Esophagus (tissue), 2 donors: Measurements from ENCODE around the gene ZSWIM3. TPM values are rescaled to one million over a fixed set of nuclear protein-coding genes. Genes with fewer than 3 reads are reported as not detected.

Source experiments
- H3K27ac ChIP-seq, 2 donors: one replicate each; pipeline ENCODE4 v1.5.1; 2013; ENCODE audit warnings: low read depth in 2 of 2, mild to moderate bottlenecking in 2 of 2, inconsistent platforms in 1 of 2, low read length in 1 of 2, moderate library complexity in 1 of 2
- H3K27me3 ChIP-seq, 2 donors: one replicate each; pipeline ENCODE4 v1.6.1; 2013; ENCODE audit warnings: low read length in 2 of 2, control low read depth in 1 of 2, mild to moderate bottlenecking in 1 of 2; ENCODE audit not compliant: insufficient read depth in 2 of 2, control insufficient read depth in 1 of 2
- H3K36me3 ChIP-seq, 2 donors: one replicate each; pipeline ENCODE4 v1.6.1; 2013; ENCODE audit warnings: low read length in 1 of 2; ENCODE audit not compliant: control insufficient read depth in 2 of 2, insufficient read depth in 2 of 2
- H3K4me1 ChIP-seq, 2 donors: one replicate each; pipeline ENCODE4 v1.6.1; 2013; ENCODE audit warnings: low read length in 1 of 2; ENCODE audit not compliant: control insufficient read depth in 2 of 2, insufficient read depth in 2 of 2
- H3K4me3 ChIP-seq, 2 donors: one replicate each; pipeline ENCODE4 v1.5.1; 2013; ENCODE audit warnings: low read length in 2 of 2, mild to moderate bottlenecking in 2 of 2, low read depth in 1 of 2, moderate library complexity in 1 of 2
- H3K9me3 ChIP-seq, 2 donors: one replicate each; pipeline ENCODE4 v1.6.1; 2013; ENCODE audit warnings: mild to moderate bottlenecking in 2 of 2, low read depth in 1 of 2, low read length in 1 of 2, moderate library complexity in 1 of 2; ENCODE audit not compliant: control insufficient read depth in 2 of 2, insufficient read depth in 1 of 2
- WGBS, 2 donors: extraction: QIAGEN DNeasy Blood & Tissue Kit; methylation state at CpG; one replicate each; pipeline ENCODE4 v1.1.7; 2013; 5-methylcytosine and 5-hydroxymethylcytosine counted together
- polyA plus RNA-seq, 2 donors: library from polyadenylated mRNA; stranded (reverse); fragments of 200-250 nt; gene quantifications; one replicate each; pipeline ENCODE4 v1.2.3, GENCODE V29; 2013
- donor health status: healthy with polysubstance abuse.
- donor health status: Bipolar disorder and iron deficiency.

ZSWIM3 gene
- polyA plus RNA-seq, 2 donors = 1.1 to 1.5 TPM

- H3K36me3 ChIP-seq = peaks cover 3 to 7% of the 10 kb centered on the region in 2 donors
- H3K9me3 ChIP-seq = no peaks in the 10 kb centered on the region
- 87 to 89% methylated on average over 8 of the region's 8 CpGs for WGBS, 2 donors
- H3K27ac ChIP-seq = no peak overlapping the region
- H3K4me3 ChIP-seq = no peak overlapping the region
- H3K4me1 ChIP-seq = no peaks in the 10 kb centered on the region
- H3K27me3 ChIP-seq = no peaks in the 10 kb centered on the region
Measured at GRCh38 chr20:45905505-45906079, 48.2 kb downstream of the ZSWIM3 start.

GRCh38 chr20:45907219-45907948 is 50.0 kb downstream of the ZSWIM3 start:
- peaks cover 8 to 11% of the 10 kb centered on the region in 2 donors for H3K4me1 ChIP-seq
- H3K4me3 ChIP-seq = no peak overlapping the region
- H3K27me3 ChIP-seq = no peaks in the 10 kb centered on the region
- no peak overlapping the region for H3K27ac ChIP-seq
- H3K9me3 ChIP-seq = no peaks in the 10 kb centered on the region
- H3K36me3 ChIP-seq = peaks cover 1 to 7% of the 10 kb centered on the region in 2 donors
- 92 to 95% methylated on average over 17 of the region's 17 CpGs for WGBS, 2 donors

GRCh38 chr20:45908084-45908483 is 50.7 kb downstream of the ZSWIM3 start:
- no peak overlapping the region for H3K27ac ChIP-seq
- H3K36me3 ChIP-seq = peaks cover 0 to 7% of the 10 kb centered on the region in 2 donors
- no peak overlapping the region for H3K4me3 ChIP-seq
- H3K9me3 ChIP-seq = no peaks in the 10 kb centered on the region
- peaks cover 10 to 11% of the 10 kb centered on the region in 2 donors for H3K4me1 ChIP-seq
- WGBS, 2 donors = 90 to 96% methylated on average over 2 of the region's 2 CpGs
- no peaks in the 10 kb centered on the region for H3K27me3 ChIP-seq

GRCh38 chr20:45909336-45909808 is 52.0 kb downstream of the ZSWIM3 start:
- H3K9me3 ChIP-seq = no peaks in the 10 kb centered on the region
- H3K27me3 ChIP-seq = no peaks in the 10 kb centered on the region
- H3K36me3 ChIP-seq = peaks cover 0 to 7% of the 10 kb centered on the region in 2 donors
- WGBS, 2 donors = 88 to 91% methylated on average over 12 of the region's 12 CpGs
- no peak overlapping the region for H3K4me3 ChIP-seq
- no peak overlapping the region for H3K27ac ChIP-seq
- peaks cover 10 to 11% of the 10 kb centered on the region in 2 donors for H3K4me1 ChIP-seq

- 79 to 80% methylated on average over 22 of the region's 22 CpGs for WGBS, 2 donors
- peaks cover 10 to 11% of the 10 kb centered on the region in 2 donors for H3K4me1 ChIP-seq
- no peaks in the 10 kb centered on the region for H3K9me3 ChIP-seq
- peaks cover 0 to 1% of the 10 kb centered on the region in 2 donors for H3K36me3 ChIP-seq
- no peak overlapping the region for H3K4me3 ChIP-seq
- peak overlapping the region in 1 of 2 donors; percentile 50 for H3K27ac ChIP-seq
- H3K27me3 ChIP-seq = no peaks in the 10 kb centered on the region
Measured at GRCh38 chr20:45909817-45910669, 52.6 kb downstream of the ZSWIM3 start.

DNA sequence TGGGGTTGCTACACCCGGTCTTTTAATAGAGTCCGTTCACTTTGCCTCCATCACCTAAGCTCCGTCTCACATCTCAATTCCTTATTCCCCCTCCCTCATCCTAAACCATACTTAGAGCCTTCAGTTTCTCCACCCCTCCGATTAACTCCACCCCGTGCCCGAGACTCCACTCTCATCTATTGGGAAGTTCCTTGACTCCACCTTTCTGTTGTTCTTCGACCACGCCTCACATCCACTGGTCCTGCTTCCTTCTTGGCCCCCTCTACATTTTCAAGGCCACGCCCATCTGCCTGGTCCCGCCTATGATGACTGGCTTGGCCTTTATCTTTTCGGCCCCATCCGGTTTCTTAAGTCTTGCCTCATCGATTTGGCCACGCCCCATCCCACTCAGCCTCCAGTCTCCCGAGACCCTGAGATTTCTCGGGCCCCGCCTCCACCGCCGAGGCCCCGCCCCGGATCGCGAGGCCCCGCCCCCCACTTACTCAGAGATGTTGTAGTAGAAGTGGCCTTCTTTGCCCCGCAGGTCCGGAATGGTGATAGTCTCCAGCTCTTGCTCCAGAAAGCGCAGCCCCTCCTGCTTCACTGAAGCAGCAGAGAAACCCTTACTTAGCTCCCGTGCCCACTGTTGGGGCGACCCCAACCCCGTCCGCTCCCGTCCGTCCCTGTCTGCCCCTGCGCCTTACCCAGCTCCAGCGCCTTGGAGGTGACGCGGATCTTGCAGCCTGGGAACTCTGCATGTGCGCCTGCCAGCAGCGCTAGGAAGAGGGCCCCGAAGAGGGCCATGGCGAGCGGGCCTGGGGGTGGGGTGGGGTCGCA is 53.5 kb downstream of the ZSWIM3 start:
- Histone ChIP-seq H3K4me3 (peak overlapping the region; percentile 41 to 43), H3K27me3 (no peaks in the 10 kb centered on the region), H3K9me3 (no peaks in the 10 kb centered on the region), H3K36me3 (no peaks in the 10 kb centered on the region), H3K4me1 (peaks cover 10 to 11% of the 10 kb centered on the region in 2 donors), H3K27ac (peak overlapping the region; percentile 70 to 88)
- WGBS, 2 donors = 2 to 4% methylated on average over 43 of the region's 43 CpGs

- Histone ChIP-seq H3K27me3 (no peaks in the 10 kb centered on the region), H3K27ac (peak within 1 kb of the TSS; percentile 70 to 88), H3K36me3 (no peaks in the 10 kb centered on the region), H3K4me1 (peaks cover 10 to 11% of the 10 kb centered on the region in 2 donors), H3K9me3 (no peaks in the 10 kb centered on the region), H3K4me3 (peak within 1 kb of the TSS; percentile 41 to 43)
- WGBS, 2 donors = 1% methylated on average over 53 to 58 of the region's 58 CpGs
Measured at GRCh38 chr20:45911486-45912343, 54.3 kb downstream of the ZSWIM3 start, which contains the start of gene PLTP. Gene PLTP (minus strand): TSS chr20:45912155. CDS start chr20:45911452, 703 bp downstream.

DNA sequence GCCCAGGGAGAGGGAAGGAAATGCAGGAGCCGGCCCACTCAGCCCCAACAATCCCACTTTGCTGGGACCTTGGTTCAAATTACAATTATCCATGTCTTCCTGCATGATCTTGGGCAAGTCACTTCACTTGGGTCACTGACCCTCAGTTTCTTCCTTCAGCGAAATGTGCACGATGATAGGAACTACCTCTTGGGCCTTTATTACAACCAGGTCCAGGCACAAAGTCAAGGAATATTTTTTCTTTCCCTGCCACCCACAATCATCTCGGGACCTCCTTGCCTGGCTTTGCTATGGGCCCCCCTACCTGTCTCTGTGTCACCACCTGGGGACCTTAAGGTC is 54.9 kb downstream of the ZSWIM3 start:
- WGBS, 2 donors = 16 to 23% methylated on average over 4 of the region's 4 CpGs
- H3K27me3 ChIP-seq = no peaks in the 10 kb centered on the region
- peaks cover 10 to 11% of the 10 kb centered on the region in 2 donors for H3K4me1 ChIP-seq
- no peaks in the 10 kb centered on the region for H3K9me3 ChIP-seq
- peak overlapping the region; percentile 6 to 70 for H3K27ac ChIP-seq
- H3K36me3 ChIP-seq = no peaks in the 10 kb centered on the region
- peak overlapping the region; percentile 41 to 43 for H3K4me3 ChIP-seq
